CD4-positive, alpha-beta T cell treated with Interleukin-10 for 1 hour (primary cell): ENCODE data around the gene COL8A1.
"Not testable (repeated sequence)": the region's sequence is repeated elsewhere in the genome, so short reads cannot be mapped to it uniquely, and the experiment has no call there.

Source experiments
- DNase-seq: peaks from one replicate; pipeline ENCODE4 v3.0.0-alpha.2; 2020

Gene COL8A1

GRCh38 chr3:99712291-99712954 lies 74.0 kb downstream of the COL8A1 start:
- no peak for DNase-seq

- DNase-seq: no peak
These were observed 75.0 kb downstream of the COL8A1 start for GRCh38 chr3:99713440-99713839.

GRCh38 chr3:99714146-99714545 lies 75.8 kb downstream of the COL8A1 start:
- no peak for DNase-seq

- DNase-seq: no peak
These were observed 76.2 kb downstream of the COL8A1 start for GRCh38 chr3:99714575-99714974.

- no peak for DNase-seq
These were observed 78.1 kb downstream of the COL8A1 start for GRCh38 chr3:99716463-99716995.

GRCh38 chr3:99720985-99721632 lies 82.7 kb downstream of the COL8A1 start:
- DNase-seq: no peak

- DNase-seq: no peak
These were observed 83.2 kb downstream of the COL8A1 start for GRCh38 chr3:99721633-99722007.

GRCh38 chr3:99724276-99724675 lies 85.9 kb downstream of the COL8A1 start:
- DNase-seq: no peak

GRCh38 chr3:99730870-99731269 lies 92.5 kb downstream of the COL8A1 start:
- DNase-seq: no peak

- no peak for DNase-seq
These were observed 93.1 kb downstream of the COL8A1 start for GRCh38 chr3:99731499-99731898.

- DNase-seq: not testable (repeated sequence)
These were observed 102.0 kb downstream of the COL8A1 start for GRCh38 chr3:99740371-99740770.

GRCh38 chr3:99741588-99741987 lies 103.2 kb downstream of the COL8A1 start:
- DNase-seq: no peak

GRCh38 chr3:99747915-99748314 lies 109.5 kb downstream of the COL8A1 start:
- DNase-seq: no peak

GRCh38 chr3:99751649-99752048 lies 113.3 kb downstream of the COL8A1 start:
- DNase-seq: no peak

GRCh38 chr3:99753268-99753975 lies 115.0 kb downstream of the COL8A1 start:
- peak; percentile 18 for DNase-seq

- DNase-seq: no peak
These were observed 117.4 kb downstream of the COL8A1 start for GRCh38 chr3:99755831-99756230.

GRCh38 chr3:99757966-99758365 lies 119.6 kb downstream of the COL8A1 start:
- DNase-seq: no peak

- DNase-seq: no peak
These were observed 120.2 kb downstream of the COL8A1 start for GRCh38 chr3:99758502-99759177.

GRCh38 chr3:99760031-99760430 lies 121.6 kb downstream of the COL8A1 start:
- DNase-seq: no peak

GRCh38 chr3:99760629-99761028 lies 122.2 kb downstream of the COL8A1 start:
- DNase-seq: no peak

GRCh38 chr3:99761415-99762165 lies 123.2 kb downstream of the COL8A1 start:
- DNase-seq: no peak

GRCh38 chr3:99762901-99763300 lies 124.5 kb downstream of the COL8A1 start:
- DNase-seq: no peak

GRCh38 chr3:99764377-99764776 lies 126.0 kb downstream of the COL8A1 start:
- no peak for DNase-seq
